Regular cardiac myocyte (primary cell): ENCODE data around the gene DUSP1. TPM values are rescaled to one million over a fixed set of nuclear protein-coding genes. Genes with fewer than 3 reads are reported as not detected.

Experiments
- total RNA-seq: library from RNA; depleted of rRNA; stranded (reverse); fragments of >200 nt; gene quantifications from 2 replicates; pipeline ENCODE4 v1.2.3, GENCODE V29; 2014

Gene DUSP1
- total RNA-seq = 118 and 239 TPM in 2 replicates

GRCh38 chr5:172770675-172771438, at the start of gene DUSP1:
Gene DUSP1 (minus strand): TSS chr5:172771195. CDS start chr5:172770952, 243 bp downstream.

Other genes with a start within 250 kb of the DUSP1 start
- gene NEURL1B, start 129.9 kb downstream of the DUSP1 start, total RNA-seq = 5.1 and 5.6 TPM in 2 replicates
- 136 and 152 TPM in 2 replicates for gene ERGIC1, start 63.1 kb upstream of the DUSP1 start, total RNA-seq
- 34.4 and 80.1 TPM in 2 replicates for gene RPL26L1, start 188.2 kb upstream of the DUSP1 start, total RNA-seq
- gene ATP6V0E1, start 212.6 kb upstream of the DUSP1 start, total RNA-seq = 248 and 351 TPM in 2 replicates